ENCODE data around the gene TRMT112.

The TRMT112 gene

GRCh38 chr11:64296830-64297698, 20.3 kb downstream of the TRMT112 start:
- Histone ChIP-seq H3K4me3 (no peak overlapping the region), H3K4me1 (peaks cover 30% of the 10 kb centered on the region), H3K9me3 (no peaks in the 10 kb centered on the region), H4K20me1 (peaks cover 68% of the 10 kb centered on the region), H3K36me3 (no peaks in the 10 kb centered on the region), H3K4me2 (no peak overlapping the region), H3K27ac (no peak overlapping the region), H3K9ac (no peak overlapping the region), H3K27me3 (peaks cover 100% of the 10 kb centered on the region)
- no peak for TF ChIP-seq Cebpa-rat (IDR thresholded peaks at IDR 0.05)

GRCh38 chr11:64296236-64296635, 21.1 kb downstream of the TRMT112 start:
- Histone ChIP-seq H3K9me3 (no peaks in the 10 kb centered on the region), H4K20me1 (peaks cover 76% of the 10 kb centered on the region), H3K4me1 (peaks cover 36% of the 10 kb centered on the region), H3K4me3 (no peak overlapping the region), H3K9ac (no peak overlapping the region), H3K27ac (no peak overlapping the region), H3K27me3 (peaks cover 100% of the 10 kb centered on the region), H3K36me3 (no peaks in the 10 kb centered on the region), H3K4me2 (no peak overlapping the region)
- no peak for TF ChIP-seq Cebpa-rat (IDR thresholded peaks at IDR 0.05)

GRCh38 chr11:64295760-64296159, 21.6 kb downstream of the TRMT112 start:
- Histone ChIP-seq H3K27me3 (peaks cover 100% of the 10 kb centered on the region), H3K4me1 (peaks cover 32% of the 10 kb centered on the region)

GRCh38 chr11:64294774-64295173, 22.6 kb downstream of the TRMT112 start:
- Histone ChIP-seq H3K4me1 (peaks cover 22% of the 10 kb centered on the region), H3K27ac (no peak overlapping the region), H3K27me3 (peaks cover 100% of the 10 kb centered on the region), H3K4me3 (no peak overlapping the region), H3K36me3 (no peaks in the 10 kb centered on the region), H4K20me1 (peaks cover 77% of the 10 kb centered on the region), H3K9ac (no peak overlapping the region), H3K9me3 (no peaks in the 10 kb centered on the region), H3K4me2 (no peak overlapping the region)
- no peak for TF ChIP-seq Cebpa-rat (IDR thresholded peaks at IDR 0.05)

More at GRCh38 chr11:64295760-64296159, 21.6 kb downstream of the TRMT112 start:
- Histone ChIP-seq H3K9ac (no peak overlapping the region), H3K36me3 (no peaks in the 10 kb centered on the region), H3K27ac (no peak overlapping the region), H3K4me3 (no peak overlapping the region), H3K9me3 (no peaks in the 10 kb centered on the region), H4K20me1 (peaks cover 80% of the 10 kb centered on the region), H3K4me2 (no peak overlapping the region)
- no peak for TF ChIP-seq Cebpa-rat (IDR thresholded peaks at IDR 0.05)

GRCh38 chr11:64292460-64293254, 24.7 kb downstream of the TRMT112 start:
- no peak for TF ChIP-seq Cebpa-rat (IDR thresholded peaks at IDR 0.05)
- peaks cover 57% of the 10 kb centered on the region for H4K20me1 ChIP-seq
- H3K4me3 ChIP-seq, result peak overlapping the region; percentile 49
- no peak overlapping the region for H3K9ac ChIP-seq
- H3K36me3 ChIP-seq, result peaks cover 6% of the 10 kb centered on the region; the same call in 1 of the 2 replicates
- H3K4me2 ChIP-seq, result peak overlapping the region; percentile 61
- no peak overlapping the region for H3K27ac ChIP-seq
- no peaks in the 10 kb centered on the region for H3K9me3 ChIP-seq
- H3K27me3 ChIP-seq, result peaks cover 86% of the 10 kb centered on the region
- peaks cover 14% of the 10 kb centered on the region for H3K4me1 ChIP-seq

- Histone ChIP-seq H3K4me2 (peak overlapping the region; percentile 61), H3K36me3 (peaks cover 6% of the 10 kb centered on the region; the same call in 1 of the 2 replicates), H4K20me1 (peaks cover 49% of the 10 kb centered on the region), H3K9ac (no peak overlapping the region), H3K9me3 (no peaks in the 10 kb centered on the region), H3K27me3 (peaks cover 78% of the 10 kb centered on the region), H3K4me3 (peak overlapping the region; percentile 49), H3K27ac (no peak overlapping the region), H3K4me1 (peaks cover 18% of the 10 kb centered on the region)
- no peak for TF ChIP-seq Cebpa-rat (IDR thresholded peaks at IDR 0.05)
Measured at GRCh38 chr11:64291752-64292459, 25.5 kb downstream of the TRMT112 start.

- no peak for TF ChIP-seq Cebpa-rat (IDR thresholded peaks at IDR 0.05)
- H3K4me3 ChIP-seq, result peak within 1 kb of the TSS; percentile 49
Measured at GRCh38 chr11:64291262-64291751, 26.1 kb downstream of the TRMT112 start, which contains the start of gene KCNK4. TSS of gene KCNK4 (plus strand) at chr11:64291302. CDS start at chr11:64293019, 1,717 bp downstream.

GRCh38 chr11:64290352-64291261, 26.8 kb downstream of the TRMT112 start:
- Histone ChIP-seq H4K20me1 (peaks cover 37% of the 10 kb centered on the region), H3K27ac (no peak overlapping the region), H3K4me3 (no peak overlapping the region), H3K4me2 (no peak overlapping the region), H3K9me3 (no peaks in the 10 kb centered on the region), H3K36me3 (peaks cover 6% of the 10 kb centered on the region; the same call in 1 of the 2 replicates), H3K4me1 (peaks cover 28% of the 10 kb centered on the region), H3K9ac (no peak overlapping the region), H3K27me3 (peaks cover 65% of the 10 kb centered on the region)
- TF ChIP-seq Cebpa-rat (IDR thresholded peaks at IDR 0.05), result no peak

More at GRCh38 chr11:64291262-64291751, 26.1 kb downstream of the TRMT112 start, which contains the start of gene KCNK4:
- Histone ChIP-seq H3K27ac (no peak within 1 kb of the TSS), H3K9me3 (no peaks in the 10 kb centered on the region), H3K27me3 (peaks cover 72% of the 10 kb centered on the region), H3K36me3 (peaks cover 6% of the 10 kb centered on the region; the same call in 1 of the 2 replicates), H3K4me2 (peak within 1 kb of the TSS; percentile 61), H3K4me1 (peaks cover 24% of the 10 kb centered on the region), H4K20me1 (peaks cover 43% of the 10 kb centered on the region), H3K9ac (no peak within 1 kb of the TSS)
